GM21529 (cell line): ENCODE results near the gene AARS2.

Experiments used
- ATAC-seq: cut with Tn5 transposase; IDR thresholded peaks from one replicate; pipeline ENCODE4 v1.9.1; 2021; ENCODE audit not compliant: unreplicated experiment

AARS2 gene

GRCh38 chr6:44250718-44251123 is 62.4 kb downstream of the AARS2 start:
- ATAC-seq = no peak

DNA sequence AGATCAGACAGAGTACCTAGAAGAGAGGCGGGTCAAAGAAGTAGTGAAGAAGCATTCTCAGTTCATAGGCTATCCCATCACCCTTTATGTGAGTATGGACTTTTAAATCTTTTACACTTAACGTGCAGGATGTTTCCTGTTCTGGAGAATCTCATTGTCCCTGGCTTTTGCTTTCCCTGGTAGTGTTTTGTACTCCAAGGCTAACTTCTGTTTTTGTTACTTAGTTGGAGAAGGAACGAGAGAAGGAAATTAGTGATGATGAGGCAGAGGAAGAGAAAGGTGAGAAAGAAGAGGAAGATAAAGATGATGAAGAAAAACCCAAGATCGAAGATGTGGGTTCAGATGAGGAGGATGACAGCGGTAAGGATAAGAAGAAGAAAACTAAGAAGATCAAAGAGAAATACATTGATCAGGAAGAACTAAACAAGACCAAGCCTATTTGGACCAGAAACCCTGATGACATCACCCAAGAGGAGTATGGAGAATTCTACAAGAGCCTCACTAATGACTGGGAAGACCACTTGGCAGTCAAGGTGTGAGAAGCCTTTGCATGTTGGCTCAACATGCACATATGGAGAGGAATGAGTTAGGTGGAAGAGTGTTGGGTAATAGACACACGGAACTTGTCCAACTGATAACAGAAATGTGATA is 63.0 kb downstream of the AARS2 start:
- ATAC-seq = no peak
